ENCODE results near the gene SFN. TPM values are rescaled to one million over a fixed set of nuclear protein-coding genes. Genes with fewer than 3 reads are reported as not detected.
"Not testable (repeated sequence)": the region's sequence is repeated elsewhere in the genome, so short reads cannot be mapped to it uniquely, and the experiment has no call there.

Gene SFN
- total RNA-seq, 1 donor: 0.52 TPM

DNA sequence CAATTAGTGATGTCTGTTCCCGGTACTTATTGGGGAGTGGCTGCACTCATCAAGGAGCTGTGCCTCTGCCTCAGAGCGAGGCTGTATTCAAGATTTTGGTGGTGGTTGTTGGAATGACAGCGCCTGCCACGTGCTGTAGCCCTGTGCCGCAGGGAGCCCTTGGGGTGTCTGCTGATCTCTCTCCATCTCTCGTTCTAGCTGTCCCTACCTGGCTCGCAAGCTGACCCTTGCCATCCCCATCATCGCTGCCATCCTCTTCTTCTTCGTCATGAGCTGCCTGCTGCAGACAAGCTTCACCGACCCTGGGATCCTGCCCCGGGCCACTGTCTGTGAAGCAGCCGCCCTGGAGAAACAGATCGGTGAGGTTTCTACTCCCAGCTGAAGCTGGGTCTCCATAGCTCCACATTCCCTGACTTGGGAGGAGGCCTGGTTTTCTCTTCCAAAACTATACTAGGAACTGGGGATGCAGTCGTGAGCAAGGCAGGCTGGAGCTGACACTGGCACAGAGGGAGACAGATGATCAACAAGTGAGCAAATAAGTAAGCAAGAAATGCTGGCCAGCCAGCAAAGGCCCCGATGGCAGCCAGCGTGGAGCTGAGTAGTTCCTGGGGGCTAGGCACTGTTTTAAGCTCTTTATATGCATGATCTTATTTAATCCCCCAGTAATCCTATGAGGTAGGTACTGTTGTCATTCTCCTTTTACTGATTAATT is 30.5 kb upstream of the SFN start:
- H3K27me3 ChIP-seq (ENCODE audit: insufficient read depth, low read length): no peaks in the 10 kb centered on the region
- peaks cover 66% of the 10 kb centered on the region for H3K4me1 ChIP-seq (ENCODE audit: insufficient read depth, low read length)
- no peaks in the 10 kb centered on the region for H3K9me3 ChIP-seq (ENCODE audit: low read depth, low read length)
- H3K4me3 ChIP-seq (ENCODE audit: low read length): no peak overlapping the region

DNA sequence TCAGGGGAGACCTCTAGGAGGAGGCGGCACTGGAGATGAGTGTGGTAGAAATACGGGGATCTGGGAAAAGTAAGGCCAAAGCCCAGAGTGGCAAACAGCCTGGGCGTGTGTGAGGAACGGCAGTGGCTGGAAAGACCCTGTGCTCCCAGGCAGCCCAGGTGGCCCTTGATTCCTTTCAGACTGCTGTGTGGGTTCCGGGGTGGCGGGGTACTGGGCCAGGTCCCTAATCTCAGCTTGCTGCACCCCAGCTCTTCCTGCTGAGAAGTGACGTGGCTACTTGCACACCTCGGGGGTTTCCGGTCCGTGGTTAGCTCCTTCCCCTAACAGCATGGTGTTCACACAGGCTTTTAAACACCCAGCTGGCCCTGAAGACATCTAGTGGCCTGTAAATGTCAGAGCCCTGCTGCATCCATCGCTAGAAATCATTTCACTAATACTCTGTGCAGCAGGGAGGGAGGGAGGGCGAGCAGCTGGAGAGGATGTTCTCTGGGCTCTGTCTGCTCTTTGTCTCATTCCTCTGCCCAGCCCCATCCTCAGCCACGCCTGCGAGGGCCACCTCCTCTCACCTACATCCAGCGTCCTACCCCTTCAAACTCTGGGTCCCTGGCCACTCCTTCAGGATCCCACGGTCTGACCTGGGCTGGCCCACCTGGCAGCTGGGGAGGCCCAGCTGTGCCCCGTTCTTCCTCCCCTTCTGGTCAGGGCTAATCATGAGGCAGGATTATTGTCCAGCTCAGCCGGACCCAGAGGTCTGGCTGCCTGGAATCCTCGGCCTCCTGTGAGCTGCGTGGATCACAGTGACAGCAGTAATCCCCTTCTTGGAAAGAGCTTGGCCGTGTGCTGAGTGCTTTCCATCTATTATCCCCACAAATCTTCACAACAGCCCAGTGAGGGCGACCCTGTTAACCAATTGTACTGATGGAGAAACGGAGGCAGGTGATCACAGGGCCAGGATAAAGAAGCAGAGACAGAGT is 29.2 kb upstream of the SFN start:
- Histone ChIP-seq H3K27me3 (ENCODE audit: insufficient read depth, low read length) (no peaks in the 10 kb centered on the region), H3K4me3 (ENCODE audit: low read length) (peak overlapping the region; percentile 7), H3K4me1 (ENCODE audit: insufficient read depth, low read length) (peaks cover 60% of the 10 kb centered on the region), H3K9me3 (ENCODE audit: low read depth, low read length) (no peaks in the 10 kb centered on the region)

DNA sequence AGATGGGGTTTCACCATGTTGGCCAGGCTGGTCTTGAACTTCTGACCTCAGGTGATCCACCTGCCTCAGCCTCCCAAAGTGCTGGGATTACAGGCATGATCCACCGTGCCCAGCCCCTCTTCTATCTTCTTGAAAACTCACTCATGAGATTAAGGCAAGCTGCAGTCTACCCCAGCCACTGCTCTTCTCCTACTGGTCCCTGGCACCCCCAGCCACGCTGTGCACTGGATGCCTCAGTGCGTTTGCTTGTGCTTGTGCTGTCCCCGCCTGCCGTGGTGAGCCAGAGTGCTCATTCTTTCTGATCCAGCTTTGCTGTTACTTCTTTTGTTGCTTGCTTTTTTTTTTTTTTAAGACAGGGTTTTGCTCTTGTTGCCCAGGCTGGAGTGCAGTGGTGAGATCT is 25.3 kb upstream of the SFN start:
- peaks cover 35% of the 10 kb centered on the region for H3K4me1 ChIP-seq (ENCODE audit: insufficient read depth, low read length)
- H3K9me3 ChIP-seq (ENCODE audit: low read depth, low read length); H3K27me3 ChIP-seq (ENCODE audit: insufficient read depth, low read length); H3K4me3 ChIP-seq (ENCODE audit: low read length): not testable (repeated sequence)

DNA sequence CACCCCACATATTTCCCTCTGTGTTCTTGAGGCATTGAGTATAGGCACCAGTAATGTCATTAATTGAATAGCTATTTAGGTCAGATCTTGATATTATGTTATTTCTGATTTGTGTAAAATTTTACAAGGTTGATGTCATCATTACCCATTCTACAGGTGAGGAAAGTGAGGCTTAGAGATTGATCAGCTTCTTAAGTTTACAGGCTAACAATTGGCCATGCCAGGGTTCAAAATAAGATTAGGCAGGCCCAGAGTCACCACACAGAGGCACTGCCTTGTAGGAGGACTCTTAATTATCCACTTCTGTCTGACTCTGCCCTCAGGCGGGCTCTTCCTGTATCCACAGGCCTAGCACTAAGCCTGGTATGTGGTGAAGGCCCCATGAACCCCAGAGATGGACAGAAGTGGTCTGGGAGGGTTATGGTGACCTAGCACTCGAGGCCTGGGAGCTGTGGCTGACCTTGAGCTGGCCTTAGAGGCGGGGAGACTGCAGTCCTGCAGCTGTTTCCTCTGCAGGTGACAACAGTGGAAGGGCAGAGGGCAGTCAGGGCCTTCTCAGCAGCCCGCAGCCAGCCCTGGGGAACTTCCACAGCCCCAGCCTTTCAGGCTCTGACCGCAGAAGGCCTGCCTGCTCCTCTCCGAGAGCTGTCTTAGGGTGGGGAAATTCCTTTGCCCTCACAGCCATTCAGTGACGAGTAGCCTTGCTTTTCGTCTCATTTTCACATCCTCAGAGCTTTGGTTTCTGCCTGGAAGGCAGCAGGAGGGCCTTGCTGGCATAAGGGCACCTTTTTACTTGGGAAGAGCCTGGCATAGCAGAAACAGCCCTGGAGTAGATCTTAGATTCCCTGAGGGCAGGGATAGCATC is 24.2 kb upstream of the SFN start:
- Histone ChIP-seq H3K4me1 (ENCODE audit: insufficient read depth, low read length) (peaks cover 24% of the 10 kb centered on the region), H3K9me3 (ENCODE audit: low read depth, low read length) (no peaks in the 10 kb centered on the region), H3K4me3 (ENCODE audit: low read length) (no peak overlapping the region), H3K27me3 (ENCODE audit: insufficient read depth, low read length) (no peaks in the 10 kb centered on the region)

DNA sequence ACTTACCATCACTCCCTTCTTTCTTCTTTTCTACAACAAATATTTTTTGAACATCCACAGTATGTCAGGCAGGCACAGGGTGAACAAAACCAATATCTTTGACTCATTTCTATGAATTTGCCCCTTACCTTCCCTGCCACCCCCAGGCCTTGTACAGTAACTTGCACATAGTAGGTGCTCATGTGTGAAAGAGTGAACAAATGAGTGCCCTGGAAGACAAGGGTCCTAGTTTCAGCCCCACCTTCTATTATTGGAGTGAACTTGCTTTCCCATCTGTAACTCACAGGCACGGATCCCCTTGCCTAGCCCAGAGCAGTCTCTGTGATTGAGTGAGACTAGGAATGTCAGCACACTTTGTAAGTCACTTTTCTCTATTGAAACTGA is 23.6 kb upstream of the SFN start:
- Histone ChIP-seq H3K9me3 (ENCODE audit: low read depth, low read length) (no peaks in the 10 kb centered on the region), H3K4me3 (ENCODE audit: low read length) (no peak overlapping the region), H3K4me1 (ENCODE audit: insufficient read depth, low read length) (peaks cover 19% of the 10 kb centered on the region), H3K27me3 (ENCODE audit: insufficient read depth, low read length) (no peaks in the 10 kb centered on the region)

DNA sequence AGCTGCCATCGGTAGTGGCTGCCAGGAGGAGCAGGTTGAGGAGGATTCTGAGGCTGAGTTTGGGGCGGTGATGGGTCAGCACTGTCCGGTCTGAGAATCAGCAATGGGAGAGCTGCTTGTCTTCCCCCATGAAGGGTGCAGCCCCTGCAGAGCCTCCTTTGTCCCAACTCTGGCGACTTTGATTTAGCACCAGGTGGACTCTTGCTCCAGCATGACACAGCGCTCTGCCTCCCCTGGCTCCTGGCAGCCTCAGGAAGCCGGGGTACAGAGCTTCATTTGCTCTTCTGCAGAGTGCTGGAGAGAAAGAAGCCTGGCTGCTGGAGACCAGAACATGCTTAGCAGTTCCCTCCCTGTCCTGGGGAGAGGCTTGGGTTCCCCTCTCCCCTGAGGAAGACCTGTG is 23.2 kb upstream of the SFN start:
- Histone ChIP-seq H3K27me3 (ENCODE audit: insufficient read depth, low read length) (no peaks in the 10 kb centered on the region), H3K4me3 (ENCODE audit: low read length) (no peak overlapping the region), H3K9me3 (ENCODE audit: low read depth, low read length) (no peaks in the 10 kb centered on the region), H3K4me1 (ENCODE audit: insufficient read depth, low read length) (peaks cover 16% of the 10 kb centered on the region)

DNA sequence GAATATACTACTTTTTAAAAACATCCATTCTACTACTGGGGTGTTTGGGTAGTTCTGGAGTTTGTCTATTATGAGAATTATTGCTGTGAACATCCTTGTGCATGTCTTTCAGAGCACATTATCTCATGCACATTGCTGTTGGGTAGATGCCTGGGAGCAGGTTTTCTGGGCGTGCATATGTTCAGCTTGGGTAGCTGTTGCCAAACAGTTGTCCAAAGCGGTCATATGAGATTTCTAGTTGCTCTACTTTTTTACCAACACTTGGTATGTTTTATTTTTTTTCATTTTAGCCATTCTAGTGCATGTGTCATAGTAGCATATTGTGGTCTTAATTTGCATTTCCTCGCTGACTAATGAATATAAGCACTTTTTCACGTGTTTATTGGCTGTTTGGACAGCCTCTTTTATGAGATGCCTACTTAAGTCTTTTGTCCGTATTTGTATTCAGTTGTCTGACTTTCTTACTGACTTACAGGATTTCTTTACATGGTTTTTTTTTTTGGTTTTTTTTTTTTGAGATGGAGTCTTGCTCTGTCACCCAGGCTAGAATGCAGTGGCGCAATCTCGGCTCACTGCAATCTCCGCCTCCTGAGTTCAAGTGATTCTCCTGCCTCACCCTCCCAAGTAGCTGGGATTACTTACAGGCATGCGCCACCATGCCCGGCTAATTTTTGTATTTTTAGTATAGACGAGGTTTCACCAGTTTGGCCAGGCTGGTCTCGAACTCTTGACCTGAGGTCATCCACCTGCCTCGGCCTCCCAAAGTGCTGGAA is 18.3 kb upstream of the SFN start:
- no peaks in the 10 kb centered on the region for H3K9me3 ChIP-seq (ENCODE audit: low read depth, low read length)
- H3K4me1 ChIP-seq (ENCODE audit: insufficient read depth, low read length): peaks cover 3% of the 10 kb centered on the region
- H3K4me3 ChIP-seq (ENCODE audit: low read length): no peak overlapping the region
- no peaks in the 10 kb centered on the region for H3K27me3 ChIP-seq (ENCODE audit: insufficient read depth, low read length)

DNA sequence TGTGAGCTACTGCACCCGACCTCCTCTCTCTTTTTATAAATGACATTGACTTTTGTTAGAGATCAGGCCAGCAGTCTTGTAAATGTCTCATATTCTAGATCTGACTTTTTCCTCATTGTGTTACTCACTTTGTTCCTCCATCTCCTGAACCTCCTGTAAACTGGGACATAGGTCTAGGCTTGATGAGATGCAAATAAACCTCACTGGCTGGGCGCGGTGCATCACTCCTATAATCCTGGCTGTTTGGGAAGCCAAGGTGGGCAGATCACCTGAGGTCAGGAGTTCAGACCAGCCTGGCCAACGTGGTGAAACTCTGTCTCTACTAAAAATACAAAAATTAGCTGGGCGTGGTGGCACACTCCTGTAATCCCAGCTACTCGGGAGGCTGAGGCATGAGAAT is 15.1 kb upstream of the SFN start:
- not testable (repeated sequence) for H3K9me3 ChIP-seq (ENCODE audit: low read depth, low read length); H3K4me1 ChIP-seq (ENCODE audit: insufficient read depth, low read length); H3K4me3 ChIP-seq (ENCODE audit: low read length); H3K27me3 ChIP-seq (ENCODE audit: insufficient read depth, low read length)

DNA sequence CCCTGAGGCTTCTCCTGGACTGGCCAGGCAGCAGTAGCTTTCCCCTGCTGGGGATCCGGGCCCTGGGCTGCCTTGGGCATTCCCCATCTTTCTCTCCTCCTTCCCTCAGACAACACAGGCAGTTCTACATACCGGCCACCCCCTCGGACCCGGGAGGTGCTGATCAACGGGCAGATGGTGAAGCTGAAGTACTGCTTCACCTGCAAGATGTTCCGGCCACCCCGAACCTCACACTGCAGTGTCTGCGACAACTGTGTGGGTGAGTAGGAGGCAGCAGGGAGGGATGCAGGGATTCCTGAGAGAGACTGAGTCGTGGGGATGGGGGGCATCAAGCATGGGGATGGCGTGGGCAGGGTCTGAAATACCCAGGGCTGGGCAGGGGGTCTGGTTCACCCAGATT is 14.4 kb upstream of the SFN start:
- Histone ChIP-seq H3K27me3 (ENCODE audit: insufficient read depth, low read length) (no peaks in the 10 kb centered on the region), H3K9me3 (ENCODE audit: low read depth, low read length) (no peaks in the 10 kb centered on the region), H3K4me1 (ENCODE audit: insufficient read depth, low read length) (peaks cover 3% of the 10 kb centered on the region), H3K4me3 (ENCODE audit: low read length) (no peak overlapping the region)

DNA sequence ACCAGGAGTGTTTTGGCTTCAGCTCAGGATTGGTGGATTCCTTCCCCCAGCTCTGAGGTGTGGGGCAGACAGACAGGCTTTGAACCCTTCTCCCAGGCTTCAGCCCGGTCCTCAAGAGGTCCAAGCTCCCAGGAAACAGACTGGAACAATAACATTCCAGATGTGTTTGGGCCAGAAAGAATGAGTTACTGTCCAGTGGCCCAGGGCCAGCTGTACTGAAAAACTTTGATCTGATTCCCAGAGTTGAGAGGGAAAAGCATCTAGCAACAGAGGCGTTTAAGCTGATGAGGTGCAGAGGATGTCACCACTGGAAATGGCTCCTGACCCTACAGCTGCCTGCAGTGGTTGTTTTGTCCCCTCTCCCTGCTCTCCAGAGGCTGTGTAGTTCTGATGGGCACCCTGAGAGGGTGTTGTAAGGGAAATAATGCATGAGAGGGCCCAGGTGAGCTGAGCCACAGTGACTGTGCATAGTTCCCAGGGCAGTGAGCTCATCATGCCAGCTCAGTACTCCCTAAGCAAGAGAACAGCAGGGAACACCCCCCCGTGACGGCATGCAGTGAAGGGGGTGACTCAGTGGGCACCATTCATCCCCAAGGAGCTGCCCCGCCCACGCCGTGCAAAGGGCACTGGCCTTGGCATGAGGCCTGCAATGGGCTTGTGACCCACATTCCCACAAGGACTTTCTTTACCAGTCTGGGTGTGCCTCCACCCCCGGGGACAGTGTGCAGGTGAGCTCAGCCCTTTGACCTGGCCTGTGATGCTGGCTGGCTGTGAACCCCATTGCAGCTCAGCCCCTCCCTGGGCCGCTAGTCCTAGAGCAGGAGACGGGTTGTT is 13.8 kb upstream of the SFN start:
- Histone ChIP-seq H3K9me3 (ENCODE audit: low read depth, low read length) (no peaks in the 10 kb centered on the region), H3K4me3 (ENCODE audit: low read length) (no peak overlapping the region), H3K27me3 (ENCODE audit: insufficient read depth, low read length) (no peaks in the 10 kb centered on the region), H3K4me1 (ENCODE audit: insufficient read depth, low read length) (peaks cover 3% of the 10 kb centered on the region)

DNA sequence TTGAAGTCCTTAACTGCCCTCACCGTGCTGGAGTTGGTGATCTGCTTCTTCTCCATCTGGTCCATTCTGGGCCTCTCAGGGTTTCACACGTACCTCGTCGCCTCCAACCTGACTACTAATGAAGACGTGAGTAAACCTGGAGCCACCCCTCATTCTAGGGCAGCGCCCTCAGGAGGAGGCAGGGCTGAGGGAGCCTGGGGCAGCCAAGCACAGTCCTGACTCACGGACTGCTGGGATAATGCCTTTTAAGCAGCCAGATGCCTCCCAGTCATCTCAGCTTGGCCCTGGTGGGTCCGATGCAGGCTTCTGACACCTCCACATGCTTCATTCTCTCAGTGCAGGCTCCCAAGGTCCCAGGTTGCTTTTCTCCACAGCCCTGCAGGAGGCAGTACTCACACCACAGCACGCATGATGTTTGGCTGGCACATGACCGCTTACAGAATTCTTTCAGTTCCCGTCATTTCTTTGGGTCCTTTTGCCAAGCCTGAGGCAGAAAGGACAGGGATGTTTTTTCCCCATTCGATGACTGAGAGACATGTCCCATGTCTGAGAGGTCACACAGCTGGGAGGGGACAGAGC is 11.8 kb upstream of the SFN start:
- H3K4me1 ChIP-seq (ENCODE audit: insufficient read depth, low read length): no peaks in the 10 kb centered on the region
- no peak overlapping the region for H3K4me3 ChIP-seq (ENCODE audit: low read length)
- H3K27me3 ChIP-seq (ENCODE audit: insufficient read depth, low read length): no peaks in the 10 kb centered on the region
- H3K9me3 ChIP-seq (ENCODE audit: low read depth, low read length): no peaks in the 10 kb centered on the region

DNA sequence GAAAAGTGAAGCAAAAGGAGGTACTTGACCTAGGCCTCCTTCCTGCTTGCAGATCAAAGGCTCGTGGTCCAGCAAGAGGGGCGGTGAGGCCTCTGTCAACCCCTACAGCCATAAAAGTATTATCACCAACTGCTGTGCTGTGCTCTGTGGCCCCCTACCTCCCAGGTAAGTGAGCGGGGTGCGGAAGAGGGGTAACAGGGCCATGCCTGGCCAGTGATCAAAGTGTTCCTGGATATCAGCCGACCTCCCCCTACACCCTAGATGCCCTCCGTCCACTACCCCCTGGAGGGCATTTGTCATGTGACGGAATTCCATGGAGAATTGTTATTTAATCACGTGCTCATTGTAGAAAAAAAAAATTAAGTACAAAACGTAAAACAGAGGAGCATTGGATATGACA is 10.2 kb upstream of the SFN start:
- Histone ChIP-seq H3K4me3 (ENCODE audit: low read length) (no peak overlapping the region), H3K4me1 (ENCODE audit: insufficient read depth, low read length) (no peaks in the 10 kb centered on the region), H3K9me3 (ENCODE audit: low read depth, low read length) (no peaks in the 10 kb centered on the region), H3K27me3 (ENCODE audit: insufficient read depth, low read length) (no peaks in the 10 kb centered on the region)

DNA sequence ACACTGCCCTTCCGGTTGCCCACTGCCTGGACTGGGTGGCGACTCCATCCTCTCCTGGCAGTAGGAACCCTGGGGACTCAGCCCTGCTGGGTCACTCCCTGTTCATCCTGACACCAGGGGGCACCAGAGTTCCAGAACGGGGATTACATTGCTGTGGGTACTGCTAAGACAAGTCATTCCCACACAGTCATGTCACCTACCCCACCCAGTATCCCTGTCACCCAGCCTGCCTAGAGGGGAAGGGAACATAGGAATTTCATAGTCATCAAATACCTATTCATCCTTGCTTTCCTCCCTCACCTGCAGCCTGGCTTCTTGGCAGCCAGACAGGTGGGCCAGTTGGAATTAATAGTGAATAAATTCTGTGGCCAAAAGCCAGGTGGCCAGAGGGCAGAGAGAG is 9.8 kb upstream of the SFN start:
- no peaks in the 10 kb centered on the region for H3K9me3 ChIP-seq (ENCODE audit: low read depth, low read length)
- H3K4me3 ChIP-seq (ENCODE audit: low read length): no peak overlapping the region
- H3K4me1 ChIP-seq (ENCODE audit: insufficient read depth, low read length): no peaks in the 10 kb centered on the region
- no peaks in the 10 kb centered on the region for H3K27me3 ChIP-seq (ENCODE audit: insufficient read depth, low read length)

All from mononuclear cell (primary cell).